ENCODE measurements around the gene PLSCR3.

DNA sequence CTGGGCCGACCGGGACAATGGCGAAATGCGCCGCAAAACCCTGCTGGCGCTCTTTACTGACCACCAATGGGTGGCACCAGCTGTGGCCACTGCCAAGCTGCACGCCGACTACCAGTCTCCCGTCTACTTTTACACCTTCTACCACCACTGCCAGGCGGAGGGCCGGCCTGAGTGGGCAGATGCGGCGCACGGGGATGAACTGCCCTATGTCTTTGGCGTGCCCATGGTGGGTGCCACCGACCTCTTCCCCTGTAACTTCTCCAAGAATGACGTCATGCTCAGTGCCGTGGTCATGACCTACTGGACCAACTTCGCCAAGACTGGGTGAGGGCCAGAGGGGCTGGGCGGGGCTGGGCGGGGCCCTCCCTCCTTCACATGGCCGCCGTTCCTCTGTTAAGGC lies 21.5 kb upstream of the PLSCR3 start:
- TF ChIP-seq CTCF (conservative IDR thresholded peaks at IDR 0.05 in 1 of 2, IDR thresholded peaks at IDR 0.05 in 1 of 2; ENCODE audit: extremely low read depth in 1 of 2, insufficient read depth in 1 of 2, low read depth in 1 of 2, low read length in 2 of 2) (no peak), EZH2 (IDR thresholded peaks at IDR 0.05; ENCODE audit: borderline replicate concordance, low read length) (no peak)
